K562 (cell line): ENCODE data around the gene TREH.
"Not testable (repeated sequence)": the region's sequence is repeated elsewhere in the genome, so short reads cannot be mapped to it uniquely, and the experiment has no call there.

Source experiments
- ETS2 ChIP-seq: IDR thresholded peaks from 2 replicates; pipeline ENCODE4 v1.6.1; 2016; ENCODE audit warnings: borderline replicate concordance, missing genetic modification characterization, mild to moderate bottlenecking, moderate library complexity, missing compliant biosample characterization; ENCODE audit not compliant: poor library complexity, severe bottlenecking
- MAFK ChIP-seq: IDR thresholded peaks from 2 replicates; pipeline ENCODE4 v1.6.1; 2011; ENCODE audit warnings: low read length, improper control_type of control experiment
- ZBTB7A ChIP-seq: IDR thresholded peaks from 2 replicates; pipeline ENCODE4 v1.6.1; 2011; ENCODE audit warnings: low read depth, mild to moderate bottlenecking, low read length, moderate library complexity, borderline replicate concordance; ENCODE audit not compliant: control insufficient read depth
- TF ChIP-seq, protein P1 (sequence below), 2 experiments: IDR thresholded peaks; 2 replicates each; pipeline ENCODE4 v1.6.1; 2011; ENCODE audit warnings: borderline replicate concordance in 1 of 2, control low read depth in 1 of 2, low read depth in 1 of 2, low read length in 1 of 2, mild to moderate bottlenecking in 1 of 2, mixed read lengths in 1 of 2, moderate library complexity in 1 of 2; ENCODE audit not compliant: insufficient read depth in 1 of 2, insufficient read length in 1 of 2, poor library complexity in 1 of 2, severe bottlenecking in 1 of 2; ENCODE audit errors: extremely low read depth in 1 of 2
- TF ChIP-seq, protein P2 (sequence below): sonication (generic); formaldehyde crosslinking; IDR thresholded peaks from 2 replicates; pipeline ENCODE4 v1.5.0; 2020; ENCODE audit warnings: missing genetic modification reagents

DNA sequence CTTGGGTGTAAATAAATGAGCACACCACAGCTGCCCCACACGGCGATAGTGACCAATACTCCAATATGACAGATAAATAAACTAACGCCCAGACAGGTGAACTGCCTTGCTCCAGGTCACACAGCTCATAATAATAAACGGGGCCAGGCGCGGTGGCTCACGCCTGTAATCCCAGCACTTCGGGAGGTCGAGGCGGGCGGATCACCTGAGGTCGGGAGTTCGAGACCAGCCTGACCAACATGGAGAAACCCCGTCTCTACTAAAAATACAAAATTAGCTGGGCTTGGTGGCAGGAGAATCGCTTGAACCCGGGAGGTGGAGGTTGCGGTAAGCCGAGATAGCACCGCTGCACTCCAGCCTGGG lies 68.0 kb downstream of the TREH start:
- not testable (repeated sequence) for TF ChIP-seq ZBTB7A; ETS2 (tag); MAFK
- TF ChIP-seq, protein P1, sequence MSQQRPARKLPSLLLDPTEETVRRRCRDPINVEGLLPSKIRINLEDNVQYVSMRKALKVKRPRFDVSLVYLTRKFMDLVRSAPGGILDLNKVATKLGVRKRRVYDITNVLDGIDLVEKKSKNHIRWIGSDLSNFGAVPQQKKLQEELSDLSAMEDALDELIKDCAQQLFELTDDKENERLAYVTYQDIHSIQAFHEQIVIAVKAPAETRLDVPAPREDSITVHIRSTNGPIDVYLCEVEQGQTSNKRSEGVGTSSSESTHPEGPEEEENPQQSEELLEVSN (IDR thresholded peaks at IDR 0.05; ENCODE audit: borderline replicate concordance in 1 of 2, extremely low read depth in 1 of 2, insufficient read depth in 1 of 2, insufficient read length in 1 of 2, low read depth in 1 of 2, low read length in 1 of 2, poor library complexity in 1 of 2, severe bottlenecking in 1 of 2), result not testable (repeated sequence)
- TF ChIP-seq, protein P2, sequence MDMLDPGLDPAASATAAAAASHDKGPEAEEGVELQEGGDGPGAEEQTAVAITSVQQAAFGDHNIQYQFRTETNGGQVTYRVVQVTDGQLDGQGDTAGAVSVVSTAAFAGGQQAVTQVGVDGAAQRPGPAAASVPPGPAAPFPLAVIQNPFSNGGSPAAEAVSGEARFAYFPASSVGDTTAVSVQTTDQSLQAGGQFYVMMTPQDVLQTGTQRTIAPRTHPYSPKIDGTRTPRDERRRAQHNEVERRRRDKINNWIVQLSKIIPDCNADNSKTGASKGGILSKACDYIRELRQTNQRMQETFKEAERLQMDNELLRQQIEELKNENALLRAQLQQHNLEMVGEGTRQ (CRISPR knock-in tag), result not testable (repeated sequence)
